ENCODE measurements around the gene RAD54L.
"Not testable (repeated sequence)": the region's sequence is repeated elsewhere in the genome, so short reads cannot be mapped to it uniquely, and the experiment has no call there.

The RAD54L gene

DNA sequence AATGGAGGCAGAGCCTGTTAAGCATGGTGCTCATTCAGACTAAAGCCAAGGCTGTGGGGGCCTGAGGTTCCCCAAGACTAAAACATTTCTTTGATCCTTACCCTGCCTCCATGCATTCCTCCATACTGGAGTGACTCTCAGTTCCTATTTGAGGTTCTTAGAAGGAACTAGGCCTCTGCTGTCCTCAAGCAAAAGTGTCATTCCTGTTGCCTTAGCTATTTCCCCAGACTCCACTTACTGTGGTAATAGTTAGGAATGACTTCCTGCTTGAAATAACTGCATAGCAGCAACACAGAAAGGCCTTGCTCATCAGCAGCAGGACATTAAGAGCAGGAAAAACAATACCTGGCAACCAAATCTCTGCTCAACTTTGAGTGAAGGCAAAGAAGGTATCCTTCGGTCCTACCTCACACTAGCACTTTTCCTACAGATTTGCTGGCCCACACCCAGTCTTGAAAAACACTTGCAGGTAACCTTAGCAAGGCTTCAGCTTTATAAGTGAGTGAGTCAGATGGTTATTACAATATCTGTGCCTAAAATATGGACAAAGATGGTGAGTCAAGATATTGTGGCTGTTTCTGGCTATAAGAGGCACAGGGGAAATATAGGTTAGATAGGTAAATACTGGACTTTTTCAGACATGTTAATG lies 41.0 kb downstream of the RAD54L start:
- DNase-seq: no peak

DNA sequence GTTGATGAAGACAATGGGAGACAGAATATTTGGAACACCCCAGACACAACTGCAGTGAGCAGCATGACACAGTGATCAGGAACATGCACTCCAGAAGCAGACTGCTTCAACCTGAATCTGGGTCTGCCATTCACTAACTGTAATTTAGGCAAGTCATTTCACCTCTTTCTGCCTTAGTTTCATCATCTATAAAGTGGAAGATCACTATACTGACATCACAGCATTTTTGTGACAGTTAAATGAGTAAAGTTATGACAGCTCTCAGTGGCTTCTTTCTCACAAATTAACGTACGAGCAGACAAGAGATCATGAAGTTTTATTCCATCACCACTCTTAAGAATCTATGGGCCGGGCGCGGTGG lies 41.6 kb downstream of the RAD54L start:
- DNase-seq: no peak

DNA sequence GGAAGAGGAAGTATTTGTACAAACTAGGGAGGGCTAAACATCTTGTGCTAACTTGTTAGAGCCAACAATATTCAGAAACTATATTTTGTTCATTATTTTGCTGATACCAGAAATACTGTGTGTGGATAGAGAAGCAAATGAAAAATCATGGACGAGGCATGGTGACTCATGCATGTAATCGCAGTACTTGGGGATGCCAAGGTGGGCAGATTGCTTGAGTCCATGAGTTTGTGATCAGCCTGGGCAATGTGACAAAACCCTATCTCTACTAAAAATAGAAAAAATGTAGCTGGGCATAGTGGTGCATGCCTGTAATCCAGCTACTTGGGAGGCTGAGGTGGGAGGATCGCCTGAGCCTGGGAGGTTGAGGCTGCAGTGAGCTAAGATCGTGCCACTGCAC lies 42.4 kb downstream of the RAD54L start:
- no peak for DNase-seq

DNA sequence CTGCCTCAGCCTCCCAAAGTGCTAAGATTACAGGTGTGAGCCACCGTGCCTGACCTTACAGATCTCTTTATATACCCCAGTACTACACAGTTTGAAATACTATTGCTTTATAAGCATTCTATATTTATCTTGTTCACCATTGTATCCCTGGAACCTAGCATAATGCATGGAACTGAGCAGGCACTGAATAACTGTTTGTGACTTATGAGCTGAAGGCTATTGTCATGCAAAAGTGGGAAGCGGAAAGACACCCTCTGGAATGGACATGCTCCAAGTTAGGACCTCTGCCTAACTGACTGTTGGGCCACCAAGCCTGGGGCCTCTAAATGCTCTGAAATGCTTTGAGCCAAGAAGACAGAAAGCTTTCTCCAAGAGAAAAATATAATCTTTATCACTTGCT lies 47.7 kb downstream of the RAD54L start:
- DNase-seq: no peak

DNA sequence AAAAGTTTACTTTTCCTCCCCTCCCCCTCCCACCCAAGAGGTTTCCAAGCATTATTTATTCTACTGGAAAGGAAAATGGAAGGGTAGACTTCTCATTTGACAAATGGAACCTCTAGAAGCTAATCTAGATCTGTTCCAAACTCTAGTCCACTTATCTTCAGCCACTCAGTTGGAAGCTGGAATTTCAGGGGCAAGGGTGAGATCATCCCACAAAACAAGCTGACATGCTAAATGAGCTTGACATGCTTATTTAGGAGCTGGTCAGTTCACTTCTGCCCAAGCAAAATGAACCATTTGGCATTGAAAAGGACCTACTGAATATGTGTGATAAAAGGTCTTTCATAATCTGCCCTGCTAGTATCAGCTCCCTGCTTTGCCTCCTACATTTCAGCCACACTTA lies 50.8 kb downstream of the RAD54L start:
- DNase-seq: no peak

DNA sequence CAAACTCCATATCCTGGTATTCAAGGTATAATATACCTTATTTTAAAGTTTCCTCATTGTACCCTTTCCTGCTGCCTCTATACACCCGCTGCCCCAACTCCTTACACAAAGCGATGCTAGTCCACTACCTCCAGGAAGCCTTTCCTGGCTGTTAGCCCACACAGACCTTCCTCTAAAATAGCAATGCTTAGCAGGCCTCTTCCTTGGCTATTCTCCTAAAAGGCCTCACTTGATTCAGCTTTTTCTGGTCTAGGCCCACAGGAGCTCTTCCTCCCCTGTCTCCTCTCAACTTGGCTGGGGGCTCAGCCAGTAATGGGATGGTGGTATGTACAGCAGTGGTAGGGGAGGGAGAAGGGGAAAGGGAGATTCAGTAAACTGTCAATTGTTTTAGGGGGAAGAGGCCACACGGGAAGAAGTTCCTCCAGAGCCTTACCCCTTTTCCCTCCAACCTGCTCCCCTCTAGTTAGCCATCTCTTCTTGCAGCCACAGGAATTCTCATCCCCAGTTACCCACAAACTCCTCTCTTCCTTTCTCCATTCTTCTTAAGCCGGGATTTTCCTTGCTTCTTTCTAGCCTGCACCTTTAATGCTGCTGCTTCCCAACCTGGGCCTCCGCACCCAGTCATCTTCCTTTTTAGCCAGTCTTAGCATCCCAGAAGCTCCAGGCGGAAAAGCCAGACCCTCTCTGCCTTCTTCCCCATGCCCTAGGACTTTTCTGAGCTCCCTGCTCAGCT lies 53.3 kb downstream of the RAD54L start:
- no peak for DNase-seq

DNA sequence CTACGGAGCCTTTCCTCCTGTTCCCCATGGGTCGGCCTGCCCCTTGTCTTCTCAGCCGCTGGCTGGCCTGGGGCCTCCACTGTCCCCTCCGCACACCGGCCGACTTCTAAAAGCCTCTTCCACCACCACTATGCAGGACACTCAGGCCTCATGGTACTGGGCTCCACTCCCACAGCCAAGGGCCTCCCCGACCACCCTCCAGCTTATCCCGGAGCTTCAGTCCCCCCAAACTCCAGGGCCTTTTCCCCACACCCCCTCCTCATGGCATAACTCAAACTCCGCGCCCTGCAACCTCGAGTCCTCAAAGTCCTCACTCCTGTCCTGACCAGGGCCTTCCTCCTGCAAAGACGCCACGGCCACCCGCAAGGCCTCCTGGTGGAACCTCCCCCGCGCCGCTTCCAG lies 53.8 kb downstream of the RAD54L start:
- no peak for DNase-seq

DNA sequence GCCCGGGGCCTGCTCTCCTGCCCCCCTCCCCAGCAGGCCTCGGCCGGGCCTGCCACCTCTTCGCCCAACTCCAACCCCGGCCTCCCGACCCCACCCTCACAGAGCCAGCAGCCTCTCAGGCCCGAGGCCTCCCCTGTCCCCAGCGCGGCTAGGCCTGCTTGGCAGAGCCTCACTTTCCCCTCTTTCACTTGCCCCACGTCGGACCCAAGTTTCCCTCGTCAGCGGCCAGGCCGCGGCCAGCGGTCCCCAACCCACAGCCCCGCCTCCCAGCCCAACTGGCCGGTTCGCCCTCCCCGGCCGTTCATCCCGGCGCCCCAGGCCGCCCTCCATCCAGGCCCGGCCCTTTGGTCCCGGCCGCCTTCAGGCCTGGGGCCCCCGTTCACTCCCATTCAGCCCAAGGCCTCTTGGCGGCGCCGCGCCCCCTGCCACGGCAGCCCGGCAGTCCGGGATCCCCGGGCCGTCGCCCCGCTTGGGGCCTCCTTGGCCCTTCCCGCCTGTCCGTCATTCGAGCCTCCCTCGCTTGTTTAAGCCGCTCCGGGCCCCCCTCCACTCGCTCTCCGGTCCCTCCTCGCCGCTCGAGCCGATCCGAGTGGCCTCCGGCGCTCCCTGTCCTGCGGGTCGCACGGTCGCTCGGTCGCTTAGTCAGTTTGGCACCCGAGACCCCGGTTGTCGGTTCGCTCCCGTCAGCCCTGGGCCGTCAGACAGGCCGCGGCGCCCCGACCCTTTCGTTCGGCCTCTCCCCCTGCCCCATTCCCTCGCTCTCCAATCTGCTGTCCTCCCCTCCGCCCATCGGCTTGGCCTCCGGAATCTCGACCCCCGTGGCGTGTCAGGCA lies 54.5 kb downstream of the RAD54L start:
- DNase-seq: peak in 1 of 2 donors; percentile 65

DNA sequence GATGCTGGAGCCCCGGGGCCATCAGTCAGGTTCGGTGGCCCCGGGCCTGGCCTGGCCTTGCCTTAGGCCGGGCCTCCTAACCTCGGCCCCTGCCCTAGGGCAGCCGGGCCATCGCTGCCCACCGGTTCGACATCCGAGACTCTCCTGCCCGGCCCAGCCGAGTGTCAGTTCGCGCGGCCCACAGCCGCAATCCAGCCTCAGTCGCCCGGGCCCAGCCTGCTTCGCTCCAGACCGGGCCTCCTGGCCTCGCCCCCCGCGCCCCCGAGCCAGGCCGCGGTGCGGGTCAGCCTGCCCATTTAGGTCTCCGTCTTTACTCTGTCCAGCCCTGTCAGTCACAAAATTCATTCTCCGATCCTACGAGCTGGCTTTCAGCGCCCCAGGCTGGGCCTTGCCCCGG lies 55.1 kb downstream of the RAD54L start:
- DNase-seq: peak in 1 of 2 donors; percentile 80

DNA sequence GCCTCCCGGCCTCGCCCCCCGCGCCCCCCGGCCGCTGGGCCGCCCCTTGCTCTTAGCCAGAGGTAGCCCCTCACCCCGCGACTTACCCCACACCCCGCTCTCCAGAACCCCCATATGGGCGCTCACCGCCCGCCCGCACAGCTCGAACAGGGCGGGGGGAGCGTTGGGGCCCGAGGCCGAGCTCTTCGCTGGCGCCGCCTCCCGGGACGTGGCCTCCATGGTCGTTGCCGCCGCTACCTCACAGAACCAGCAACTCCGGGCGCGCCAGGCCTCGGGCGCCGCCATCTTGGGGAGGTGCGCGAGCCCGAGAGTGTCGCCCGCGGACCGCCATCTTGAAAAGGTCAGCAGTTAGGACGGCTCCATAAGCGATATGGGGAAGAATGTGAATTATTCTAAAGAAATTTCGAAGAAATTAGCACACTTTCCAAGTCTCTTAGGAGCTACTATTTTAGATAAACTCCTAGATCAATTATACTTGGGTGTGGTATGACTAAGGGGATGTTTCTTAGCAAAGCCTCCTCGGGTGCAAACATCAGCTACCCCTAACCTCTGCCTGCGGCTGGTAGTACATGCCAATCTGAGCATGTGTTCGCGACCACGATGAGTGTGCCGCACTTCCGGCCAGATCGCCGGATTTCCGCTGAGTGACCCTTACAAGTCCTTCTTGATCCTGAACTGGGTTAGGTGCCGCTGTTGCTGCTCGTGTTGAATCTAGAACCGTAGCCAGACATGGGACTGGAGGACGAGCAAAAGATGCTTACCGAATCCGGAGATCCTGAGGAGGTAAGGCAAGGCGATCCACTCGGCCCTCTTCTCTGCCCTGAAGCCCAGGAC lies 55.7 kb downstream of the RAD54L start, which contains the start of the genes LRRC41 and UQCRH:
Gene LRRC41 (minus strand): TSS at position 579 of the 834 bp plus-strand sequence. CDS start 294 bp downstream, at position 285.
Gene UQCRH (plus strand): TSS at position 661 of the 834 bp plus-strand sequence. CDS start 69 bp downstream, at position 730.
- peak; percentile 93 to 96 for DNase-seq

DNA sequence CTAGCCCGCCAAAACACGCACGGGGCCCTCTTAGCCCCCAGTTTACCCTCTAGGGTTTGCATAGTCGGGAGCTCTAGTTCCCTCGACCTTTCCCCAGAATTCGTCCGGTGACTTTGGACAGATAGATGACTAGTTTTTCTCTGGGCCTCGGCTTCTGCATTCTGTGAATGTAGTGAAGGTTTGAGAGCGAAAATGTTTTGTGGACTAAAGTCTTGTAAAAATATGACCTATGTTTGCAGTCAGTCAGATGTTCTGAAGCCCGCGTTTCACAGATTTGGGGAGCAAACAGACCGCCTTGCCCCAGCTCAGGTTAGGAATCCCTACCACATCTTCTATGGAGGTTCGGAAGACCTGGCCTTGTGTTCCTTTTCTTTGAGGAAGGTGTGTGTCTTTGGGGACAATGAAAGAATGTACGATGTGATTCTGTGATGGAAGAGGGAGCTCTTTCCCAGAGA lies 56.3 kb downstream of the RAD54L start:
- DNase-seq: peak in 1 of 2 donors; percentile 12

DNA sequence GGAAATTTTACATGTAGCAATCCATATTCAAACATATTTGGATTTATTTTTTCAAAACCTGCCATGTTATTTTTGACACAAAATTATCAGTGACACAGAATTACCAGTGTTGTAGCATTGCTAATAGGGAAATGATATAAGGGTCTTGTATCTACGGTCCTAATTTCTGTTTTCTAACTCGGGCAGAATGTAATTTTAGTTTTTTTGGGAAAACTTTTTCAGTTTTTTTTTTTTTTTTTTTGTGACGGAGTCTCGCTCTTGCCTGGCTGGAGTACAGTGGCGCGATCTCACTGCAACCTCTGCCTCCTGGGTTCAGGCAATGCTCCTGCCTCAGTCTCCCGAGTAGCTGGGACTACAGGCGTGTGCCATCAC lies 58.6 kb downstream of the RAD54L start:
- no peak for DNase-seq

DNA sequence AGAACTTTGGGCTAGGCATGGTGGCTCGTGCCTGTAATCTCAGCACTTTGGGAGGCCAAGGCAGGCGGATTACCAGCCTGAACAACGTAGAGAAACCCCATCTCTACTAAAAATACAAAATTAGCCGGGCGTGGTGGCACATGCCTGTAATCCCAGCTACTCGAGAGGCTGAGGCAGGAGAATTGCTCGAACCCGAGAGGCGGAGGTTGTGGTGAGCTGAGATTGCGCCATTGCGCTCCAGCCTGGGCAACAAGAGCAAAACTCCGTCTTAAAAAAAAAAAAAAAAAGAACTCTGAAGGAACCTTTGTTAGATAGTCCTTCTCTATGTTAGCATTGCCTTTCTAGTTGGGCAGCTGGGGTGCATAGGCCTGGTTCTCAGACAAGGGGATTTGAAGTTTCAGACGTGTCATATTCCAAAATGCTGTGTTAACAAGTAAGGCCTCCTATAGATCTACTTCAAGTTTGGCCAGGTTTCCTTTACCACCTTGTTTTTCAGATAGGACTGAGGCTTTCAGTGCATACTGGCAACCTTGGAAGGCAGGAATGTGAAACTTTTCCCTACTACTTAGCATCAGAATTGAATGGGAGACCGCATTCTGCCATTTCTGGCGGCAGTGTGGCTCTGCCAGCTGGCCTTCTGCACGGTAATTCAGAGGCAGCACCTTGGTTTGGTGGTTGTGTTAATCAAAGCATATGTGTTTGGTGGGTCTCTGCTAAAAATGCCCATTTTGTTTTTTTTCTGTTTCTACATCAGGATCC lies 62.0 kb downstream of the RAD54L start:
- DNase-seq: no peak

DNA sequence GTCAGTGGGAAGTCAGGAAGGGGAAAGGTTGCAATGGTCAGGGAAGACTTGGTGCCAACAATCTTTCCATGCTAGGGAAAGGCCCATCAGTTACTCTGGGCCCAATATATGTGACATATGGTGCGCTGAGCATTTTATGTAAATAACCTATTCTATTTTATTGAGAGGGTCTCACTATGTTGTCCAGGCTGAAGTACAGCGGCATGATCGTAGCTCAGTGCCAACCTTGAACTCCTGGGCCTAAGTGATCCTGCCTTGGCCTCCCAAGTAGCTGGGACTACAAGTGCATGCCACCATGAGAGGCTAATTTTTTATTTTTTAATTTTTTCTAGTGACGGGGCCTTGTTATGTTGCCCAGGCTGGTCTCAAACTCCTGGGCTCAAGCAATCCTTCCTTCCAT lies 62.8 kb downstream of the RAD54L start:
- no peak for DNase-seq

DNA sequence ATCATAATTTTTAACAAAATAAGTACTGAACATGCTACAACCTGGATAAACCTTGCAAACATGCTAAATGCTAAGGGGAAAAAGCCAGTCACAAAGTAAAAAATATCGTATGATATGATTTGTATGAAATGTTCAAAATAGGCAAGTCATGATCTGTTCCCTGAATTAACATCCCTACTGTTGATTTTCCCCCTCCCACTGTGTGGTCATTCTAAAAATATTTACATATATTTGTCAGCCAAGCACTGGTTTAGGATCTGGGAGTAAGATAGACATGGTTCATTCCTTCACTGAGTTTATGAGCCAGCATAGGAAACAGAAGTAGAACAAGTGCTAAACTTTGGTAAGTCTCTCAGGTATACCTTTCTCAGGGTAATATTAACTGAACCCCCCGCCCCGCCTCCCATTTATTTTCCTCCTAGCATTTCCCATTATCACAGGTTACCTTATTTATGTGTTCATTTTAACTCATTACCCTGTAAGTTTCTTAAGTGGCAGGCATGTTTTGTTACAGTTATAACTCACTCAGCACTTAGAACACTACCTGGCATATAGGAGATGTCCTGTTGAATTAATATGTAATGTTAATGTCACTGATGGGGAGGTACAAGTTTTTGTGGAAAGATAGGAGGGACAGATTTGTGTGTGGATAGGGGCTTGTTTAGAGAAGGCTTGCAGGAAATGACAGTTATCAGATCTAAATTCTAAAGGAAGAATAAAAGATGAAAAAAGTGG lies 68.3 kb downstream of the RAD54L start:
- no peak for DNase-seq

DNA sequence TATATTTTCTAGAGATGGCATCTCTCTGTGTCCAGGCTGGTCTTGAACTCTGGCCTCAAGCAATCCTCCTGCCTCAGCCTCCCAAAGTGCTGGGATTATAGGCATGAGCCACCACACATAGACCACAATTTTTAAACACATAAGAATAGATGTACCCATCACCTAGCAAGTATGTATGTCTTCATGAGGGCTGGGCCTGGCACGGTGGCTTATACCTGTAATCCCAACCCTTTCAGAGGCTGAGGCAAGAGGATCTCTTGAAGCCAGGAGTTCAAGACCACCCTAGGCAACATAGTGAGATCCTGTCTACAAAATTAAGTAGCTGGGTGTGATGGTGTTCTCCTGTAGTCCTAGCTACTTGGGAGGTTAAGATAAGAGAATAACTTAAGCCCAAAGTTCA lies 69.8 kb downstream of the RAD54L start:
- no peak for DNase-seq

DNA sequence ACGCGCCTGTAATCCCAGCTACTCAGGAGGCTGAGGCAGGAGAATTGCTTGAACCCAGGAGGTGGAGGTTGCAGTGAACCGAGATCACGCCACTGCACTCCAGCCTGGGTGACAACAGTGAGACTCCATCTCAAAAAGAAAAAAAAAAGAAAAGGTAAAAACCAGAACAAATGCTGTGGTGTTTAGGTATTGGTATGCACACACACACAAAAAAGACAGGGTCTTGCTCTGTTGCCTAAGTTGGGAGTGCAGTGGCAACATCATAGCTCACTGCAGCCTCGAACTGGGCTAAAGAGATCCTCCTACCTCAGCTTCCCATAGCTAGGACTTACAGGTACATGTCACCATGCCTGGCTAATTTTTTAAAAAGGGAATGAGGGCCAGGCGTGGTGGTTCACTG lies 71.7 kb downstream of the RAD54L start:
- DNase-seq: not testable (repeated sequence)

DNA sequence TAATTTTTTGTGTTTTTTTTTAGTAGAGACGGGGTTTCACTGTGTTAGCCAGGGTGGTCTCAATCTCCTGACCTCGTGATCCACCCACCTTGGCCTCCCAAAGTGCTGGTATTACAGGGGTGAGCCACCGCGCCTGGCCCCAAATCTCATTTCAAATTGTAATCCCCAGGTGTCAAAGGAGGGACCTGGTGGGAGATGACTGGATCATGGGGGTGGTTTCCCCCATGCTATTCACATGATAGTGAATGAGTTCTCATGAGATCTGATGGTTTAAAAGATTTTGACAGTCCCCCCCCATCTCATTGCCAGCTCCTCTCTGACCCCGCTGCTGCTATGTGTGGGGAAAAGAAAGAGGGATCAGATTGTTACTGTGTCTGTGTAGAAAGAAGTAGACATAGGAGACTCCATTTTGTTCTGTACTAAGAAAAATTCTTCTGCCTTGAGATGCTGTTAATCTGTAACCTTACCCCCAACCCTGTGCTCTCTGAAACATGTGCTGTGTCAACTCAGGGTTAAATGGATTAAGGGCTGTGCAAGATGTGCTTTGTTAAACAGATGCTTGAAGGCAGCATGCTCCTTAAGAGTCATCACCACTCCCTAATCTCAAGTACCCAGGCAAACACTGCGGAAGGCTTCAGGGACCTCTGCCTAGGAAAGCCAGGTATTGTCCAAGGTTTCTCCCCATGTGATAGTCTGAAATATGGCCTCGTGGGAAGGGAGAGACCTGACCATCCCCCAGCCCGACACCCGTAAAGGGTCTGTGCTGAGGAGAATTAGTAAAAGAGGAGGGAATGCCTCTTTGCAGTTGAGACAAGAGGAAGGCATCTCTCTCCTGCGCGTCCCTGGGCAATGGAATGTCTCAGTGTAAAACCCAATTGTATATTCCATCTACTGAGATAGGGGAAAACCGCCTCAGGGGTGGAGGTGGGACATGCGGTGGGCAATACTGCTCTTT lies 72.7 kb downstream of the RAD54L start:
- DNase-seq: not testable (repeated sequence)

DNA sequence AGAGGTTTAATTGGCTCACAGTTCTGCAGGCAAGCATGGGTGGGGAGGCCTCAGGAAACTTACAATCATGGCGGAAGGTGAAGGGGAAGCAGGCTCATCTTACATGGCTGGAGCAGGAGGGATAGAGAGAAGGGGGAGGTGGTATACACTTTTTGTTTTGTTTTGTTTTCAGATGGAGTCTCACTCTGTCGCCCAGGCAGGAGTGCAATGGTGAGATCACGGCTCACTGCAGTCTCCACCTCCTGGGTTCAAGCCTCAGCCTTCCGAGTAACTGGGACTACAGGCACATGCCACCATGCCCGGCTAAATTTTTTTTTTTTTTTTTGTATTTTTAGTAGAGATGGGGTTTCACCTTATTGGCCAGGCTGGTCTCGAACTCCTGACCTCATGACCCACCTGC lies 74.6 kb downstream of the RAD54L start:
- not testable (repeated sequence) for DNase-seq
